HG03354 (cell line): ENCODE measurements around the gene GNA14.
"Not testable (repeated sequence)": the region's sequence is repeated elsewhere in the genome, so short reads cannot be mapped to it uniquely, and the experiment has no call there.

Experiments used
- ATAC-seq: cut with Tn5 transposase; IDR thresholded peaks from one replicate; pipeline ENCODE4 v1.9.1; 2021; ENCODE audit warnings: mild to moderate bottlenecking; ENCODE audit not compliant: unreplicated experiment, poor library complexity, severe bottlenecking

Gene GNA14

DNA sequence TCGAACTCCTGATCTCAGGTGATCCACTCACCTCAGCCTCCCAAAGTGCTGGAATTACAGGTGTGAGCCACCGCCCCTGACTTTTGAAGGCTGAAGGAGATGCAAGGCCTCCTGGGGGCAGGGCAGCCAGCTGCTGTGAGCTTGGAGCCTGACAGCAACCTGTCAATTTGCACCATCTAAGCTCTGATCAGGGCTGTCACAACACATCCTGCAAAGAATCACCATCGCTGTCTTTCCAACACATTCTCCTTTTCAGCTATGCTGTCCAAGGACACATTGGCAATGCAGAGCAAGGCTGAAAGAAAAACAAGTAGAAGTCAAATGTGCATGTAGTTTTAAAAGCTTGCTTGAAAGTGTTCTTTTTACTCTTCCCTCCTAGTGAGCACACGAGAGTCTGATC is 54.6 kb downstream of the GNA14 start:
- ATAC-seq: no peak

DNA sequence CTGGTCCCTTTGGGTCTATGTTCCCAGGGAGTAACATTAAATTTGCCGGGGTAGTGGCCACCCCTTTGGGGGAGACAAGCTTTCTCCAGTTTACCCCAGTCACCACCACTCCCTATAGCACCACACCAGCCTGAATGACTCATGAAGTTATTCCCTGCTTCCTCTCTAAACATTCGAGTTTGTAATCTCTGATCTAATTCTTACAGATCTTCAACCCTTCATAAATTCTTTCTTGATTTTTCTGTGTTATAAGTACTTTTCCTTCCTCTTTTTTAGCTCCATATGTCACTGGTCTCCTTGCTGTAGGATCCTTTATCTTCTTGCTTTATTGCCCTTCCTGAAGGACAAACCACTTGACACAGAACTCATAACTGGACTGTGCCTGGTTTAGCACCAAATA is 55.6 kb downstream of the GNA14 start:
- no peak for ATAC-seq

DNA sequence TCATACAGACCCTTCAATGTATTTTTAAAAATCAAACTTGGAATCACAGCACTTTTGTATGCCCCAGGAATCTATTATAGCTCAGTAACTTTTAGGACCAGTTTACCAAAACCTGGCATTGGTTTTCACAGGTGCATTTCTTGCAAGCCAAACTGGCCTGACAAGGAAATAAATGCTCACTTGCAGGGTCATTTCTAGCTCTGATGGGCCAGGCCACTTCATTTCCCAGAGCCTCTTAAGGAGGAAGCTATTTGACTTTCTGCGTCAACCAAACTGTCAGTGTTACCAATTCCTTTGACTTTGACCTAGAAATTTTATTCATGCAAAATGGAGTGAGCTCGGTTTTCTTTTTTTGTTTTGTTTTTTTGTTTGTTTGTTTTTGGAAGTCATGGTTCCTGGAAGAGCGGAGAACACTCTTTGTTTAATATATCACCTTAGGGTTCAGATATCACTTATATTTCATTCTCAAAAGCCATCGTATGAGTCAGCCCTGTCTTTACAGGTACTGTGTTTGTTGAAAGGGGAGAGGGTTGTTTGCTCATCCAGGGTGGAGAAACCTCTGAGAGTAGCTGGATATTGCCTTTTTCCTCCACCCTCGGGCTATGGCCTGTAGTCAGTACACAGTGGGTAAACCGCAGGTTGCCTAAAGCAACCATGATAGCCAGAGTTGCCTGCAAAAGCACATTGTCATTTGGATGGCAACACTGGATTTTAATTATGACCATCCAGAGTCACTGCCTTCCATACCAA is 58.9 kb downstream of the GNA14 start:
- no peak for ATAC-seq

DNA sequence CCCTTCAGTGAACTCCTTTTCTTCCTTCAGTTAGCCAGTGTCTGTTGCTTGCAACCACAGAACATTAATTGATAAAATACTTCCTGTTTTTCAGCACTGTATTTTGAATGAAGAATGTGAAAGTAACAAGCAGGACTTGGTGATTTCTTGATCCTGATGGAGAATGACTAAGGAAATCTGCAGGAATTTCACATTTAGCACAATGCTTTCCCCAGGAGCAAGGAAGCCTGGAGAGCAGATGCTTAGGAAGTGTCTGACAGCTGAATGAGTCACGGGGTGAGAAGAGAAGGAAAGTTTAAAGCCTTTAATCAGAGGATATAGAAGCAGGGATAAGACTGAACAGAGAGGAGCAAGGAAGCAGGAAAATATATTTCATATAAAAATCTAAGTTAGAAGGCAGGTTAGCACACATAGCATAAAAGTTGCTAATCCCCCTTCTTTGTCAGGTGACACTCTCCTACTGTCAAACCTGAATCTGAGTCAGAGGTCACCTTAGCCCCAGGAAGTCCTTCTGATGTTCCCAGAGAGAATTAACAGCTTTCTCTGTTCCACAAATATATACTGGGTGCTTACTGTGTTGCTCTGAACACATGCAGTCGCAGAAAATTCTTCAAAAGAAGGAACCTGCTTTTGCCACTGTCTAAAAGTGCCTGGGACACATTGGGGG is 59.7 kb downstream of the GNA14 start:
- ATAC-seq: no peak

DNA sequence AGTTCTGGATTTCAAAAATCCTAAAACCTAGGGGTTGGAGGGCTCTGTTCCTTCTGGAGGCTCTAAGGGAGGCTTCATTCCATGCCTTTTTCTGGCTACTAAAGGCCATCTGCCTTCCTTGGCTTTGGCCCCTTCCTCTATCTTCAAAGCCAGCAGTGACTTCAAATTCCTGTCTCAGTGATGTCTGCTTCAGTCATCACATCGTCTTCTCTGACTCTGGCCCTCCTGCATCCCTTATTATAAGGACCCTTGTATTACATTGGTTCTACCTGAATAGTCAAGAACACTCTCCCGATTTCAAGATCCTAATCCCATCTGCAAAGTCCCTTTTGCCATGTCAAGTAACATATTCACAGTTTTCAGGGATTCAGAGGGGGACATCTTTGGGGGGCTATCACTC is 60.3 kb downstream of the GNA14 start:
- ATAC-seq: no peak

DNA sequence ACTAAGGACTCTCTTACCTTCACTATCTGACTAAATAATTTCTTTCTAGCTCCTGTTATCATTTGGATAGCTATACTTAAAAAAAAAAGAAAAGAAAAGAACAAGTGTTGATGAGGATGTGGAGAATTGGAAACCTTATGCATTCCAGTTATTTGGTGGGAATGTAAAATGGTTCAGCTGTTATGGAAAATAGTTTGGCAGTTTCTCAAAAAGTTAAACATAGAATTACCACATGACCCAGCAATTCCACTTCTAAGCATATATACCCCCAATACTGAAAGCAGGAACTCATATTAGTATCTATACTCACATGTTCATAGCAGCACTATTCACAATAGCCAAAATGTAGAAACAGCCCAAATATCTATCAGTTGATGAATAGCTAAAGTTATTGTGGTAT is 61.1 kb downstream of the GNA14 start:
- no peak for ATAC-seq

DNA sequence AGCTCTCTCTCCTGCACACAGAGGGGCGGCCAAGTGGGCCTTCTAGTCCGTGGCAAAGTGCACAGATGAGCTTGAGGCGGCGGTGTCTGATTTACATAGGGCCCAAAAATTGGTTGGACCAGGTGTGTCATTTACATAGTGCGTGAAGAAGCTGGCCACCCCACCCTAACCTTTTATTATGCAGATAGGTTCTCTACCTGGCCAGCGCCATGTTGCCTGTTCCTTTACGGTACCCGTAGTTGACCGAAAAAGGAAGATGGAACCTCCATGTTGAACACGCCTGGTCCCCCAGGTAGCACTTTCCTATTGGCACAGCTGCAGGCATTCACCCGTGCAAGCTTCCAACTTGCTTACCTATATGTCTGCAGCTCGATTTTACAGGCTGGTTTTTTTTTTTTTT is 61.5 kb downstream of the GNA14 start:
- no peak for ATAC-seq

DNA sequence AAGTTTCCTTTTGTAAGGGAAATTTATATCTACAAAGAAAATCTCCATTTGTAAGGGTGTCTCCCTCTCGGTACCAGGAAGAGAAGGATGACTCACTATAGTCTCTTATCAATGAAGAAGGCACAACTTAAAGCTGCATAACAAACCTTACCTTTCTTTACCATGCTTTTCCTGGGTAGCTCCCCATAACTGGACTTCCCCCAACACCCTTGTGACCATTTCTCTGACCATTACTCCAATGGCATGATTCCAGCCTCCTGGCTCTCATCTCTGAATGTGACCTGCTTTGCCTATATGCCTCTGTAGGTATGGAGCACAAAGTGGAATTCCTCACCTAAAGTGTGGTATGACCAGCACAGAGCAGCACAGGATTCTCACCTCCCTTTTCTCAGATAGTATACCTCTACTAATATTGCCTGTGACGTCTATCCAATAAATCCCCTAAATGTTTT is 62.8 kb downstream of the GNA14 start:
- ATAC-seq: no peak

DNA sequence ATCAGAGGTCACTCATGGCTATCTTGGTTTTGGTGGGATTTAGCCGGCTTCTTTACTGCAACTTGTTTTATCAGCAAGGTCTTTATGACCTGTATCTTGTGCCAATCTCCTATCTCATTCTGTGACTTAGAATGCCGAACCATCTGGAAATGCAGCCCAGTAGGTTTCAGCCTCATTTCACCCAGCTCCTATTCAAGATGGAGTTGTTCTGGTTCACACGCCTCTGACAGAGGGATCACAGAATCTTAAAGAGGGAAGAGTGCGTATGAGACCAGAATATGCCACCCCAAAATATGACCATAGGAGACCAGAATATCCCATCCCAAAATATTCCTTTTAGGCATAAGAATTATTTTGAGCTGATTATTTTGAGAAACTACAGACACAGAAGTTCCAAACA is 63.2 kb downstream of the GNA14 start:
- not testable (repeated sequence) for ATAC-seq

DNA sequence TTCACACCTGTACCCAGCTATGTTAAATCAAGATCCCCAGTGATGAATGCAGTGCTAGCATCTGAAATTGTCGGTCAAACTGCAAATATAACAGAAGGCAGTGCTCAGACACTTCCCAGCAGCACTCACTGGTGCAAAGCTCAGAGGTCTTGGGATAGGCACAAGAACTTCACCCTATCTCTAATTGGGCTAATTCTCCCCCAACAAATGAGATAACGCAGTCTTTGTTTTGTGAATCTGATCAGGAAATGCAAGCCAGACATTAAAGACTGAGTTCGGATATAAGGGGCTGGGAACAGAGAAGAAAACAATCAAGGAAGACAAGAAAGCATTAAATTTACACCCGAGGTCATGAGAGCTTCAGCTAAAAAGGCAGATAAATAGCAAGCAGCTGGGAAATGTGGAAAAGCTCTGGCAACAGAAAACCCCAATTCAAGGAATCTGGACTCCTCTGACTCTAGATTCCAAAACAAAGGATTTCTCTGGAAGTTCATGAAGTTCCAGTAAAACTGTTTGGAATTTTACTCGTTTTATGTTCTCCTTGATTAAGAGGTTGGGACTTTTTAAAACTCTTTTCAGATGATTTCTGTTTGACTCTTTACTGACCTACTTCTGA is 65.1 kb downstream of the GNA14 start:
- ATAC-seq: no peak

DNA sequence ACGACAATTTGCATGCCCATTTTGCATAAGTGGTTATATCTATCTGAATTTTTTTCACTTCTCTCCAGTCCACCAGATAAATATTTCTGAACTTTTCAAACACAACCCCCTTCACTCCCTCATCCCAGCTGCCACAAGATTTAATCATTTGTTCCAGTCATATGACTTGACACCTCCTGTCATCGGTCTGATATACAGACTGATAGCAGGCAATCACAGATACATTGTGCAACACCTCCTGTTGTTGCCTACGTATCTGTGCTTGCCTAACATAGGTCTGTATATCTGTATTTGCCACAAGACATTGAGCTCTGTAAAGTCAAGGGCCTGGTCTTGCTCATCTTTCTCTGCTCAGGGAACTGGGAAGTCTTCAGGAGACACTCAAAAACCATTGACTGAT is 65.6 kb downstream of the GNA14 start:
- no peak for ATAC-seq

DNA sequence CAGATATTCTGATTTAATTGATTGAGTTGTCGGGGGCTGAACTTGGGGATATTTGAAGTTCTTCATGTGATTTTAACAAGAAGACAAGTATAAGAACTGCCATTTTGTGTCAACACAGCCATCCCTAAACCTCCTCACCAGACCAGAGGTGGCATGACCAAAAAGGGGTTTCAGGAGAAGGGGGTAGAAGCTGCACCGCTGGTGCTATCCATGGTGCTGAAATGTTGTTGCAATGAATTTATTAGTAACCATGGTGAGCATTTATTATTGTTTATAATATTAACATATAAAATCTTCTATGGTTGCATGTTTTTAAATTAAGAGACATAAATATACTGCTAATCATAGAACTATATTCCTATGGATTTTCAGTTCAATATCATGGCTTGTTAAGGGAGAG is 72.3 kb downstream of the GNA14 start:
- ATAC-seq: no peak

DNA sequence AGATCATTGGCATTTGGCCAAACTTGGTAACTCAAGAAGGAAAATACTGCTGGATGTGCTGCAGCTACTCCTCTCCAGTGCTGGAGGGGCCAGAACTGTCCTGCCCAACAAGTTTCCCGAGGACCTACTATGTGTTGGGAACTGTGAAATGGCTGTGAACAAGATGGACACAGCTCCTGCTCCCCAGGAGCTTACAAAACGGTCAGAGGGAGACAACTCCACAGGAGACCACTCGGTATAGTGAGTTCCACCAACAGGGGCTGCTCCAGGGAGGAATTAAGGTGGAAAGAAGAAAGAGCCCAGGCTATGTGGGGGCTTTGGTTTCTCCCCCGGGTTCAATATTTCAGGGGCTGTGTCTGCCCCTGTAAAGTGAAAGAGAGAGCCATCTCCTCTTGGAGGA is 78.8 kb downstream of the GNA14 start:
- no peak for ATAC-seq

DNA sequence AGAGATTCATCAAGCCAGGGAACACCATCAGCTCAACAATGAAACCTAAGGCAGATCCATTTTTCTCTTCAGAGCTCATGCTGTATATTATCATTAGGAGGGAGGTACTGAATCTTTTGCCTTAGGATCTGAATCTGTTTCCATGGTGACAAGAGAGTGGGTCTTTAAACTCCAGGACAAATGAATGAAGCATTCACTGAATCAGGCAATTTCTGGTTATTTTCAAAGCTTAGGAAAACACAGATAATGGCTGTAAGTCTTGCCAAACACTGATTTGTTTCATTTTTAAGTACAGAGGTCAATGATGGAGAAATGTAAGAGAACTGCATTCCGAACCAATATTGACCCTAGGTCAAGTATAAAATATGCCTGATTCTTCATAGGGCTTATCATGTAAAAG is 84.9 kb downstream of the GNA14 start:
- no peak for ATAC-seq

DNA sequence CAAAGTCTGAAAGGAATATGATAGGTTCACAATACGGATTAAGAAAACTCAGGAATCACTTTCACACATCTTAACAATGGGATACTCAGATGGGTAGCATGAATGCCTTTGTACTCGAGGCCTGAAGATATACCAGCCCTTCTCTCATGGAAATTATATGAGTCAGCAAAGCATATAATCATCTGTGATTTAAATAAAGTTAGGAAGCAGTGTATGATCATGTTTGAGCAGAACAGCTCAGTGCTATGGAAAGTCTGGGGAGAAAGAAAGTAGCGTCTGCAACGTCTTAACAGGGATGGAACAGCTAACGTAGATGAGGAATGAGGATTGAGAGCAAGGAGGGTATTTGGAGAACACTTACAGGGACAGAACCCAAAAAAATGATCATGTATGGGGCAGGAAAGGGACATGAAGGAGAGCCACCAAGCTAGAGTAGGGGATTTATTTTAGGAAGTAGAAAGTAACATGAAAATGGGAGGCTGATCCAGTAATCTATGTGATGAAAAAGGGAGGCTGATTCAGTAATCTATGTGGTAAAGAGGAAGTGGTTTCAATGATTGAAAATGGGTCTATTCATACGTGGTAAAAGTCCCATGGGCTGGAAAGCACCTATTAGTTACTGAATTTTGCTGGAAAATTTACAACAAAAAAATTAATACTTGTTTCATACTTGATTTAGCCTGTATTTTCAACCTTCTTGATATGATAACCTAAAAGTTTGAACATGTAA is 85.9 kb downstream of the GNA14 start:
- ATAC-seq: no peak

DNA sequence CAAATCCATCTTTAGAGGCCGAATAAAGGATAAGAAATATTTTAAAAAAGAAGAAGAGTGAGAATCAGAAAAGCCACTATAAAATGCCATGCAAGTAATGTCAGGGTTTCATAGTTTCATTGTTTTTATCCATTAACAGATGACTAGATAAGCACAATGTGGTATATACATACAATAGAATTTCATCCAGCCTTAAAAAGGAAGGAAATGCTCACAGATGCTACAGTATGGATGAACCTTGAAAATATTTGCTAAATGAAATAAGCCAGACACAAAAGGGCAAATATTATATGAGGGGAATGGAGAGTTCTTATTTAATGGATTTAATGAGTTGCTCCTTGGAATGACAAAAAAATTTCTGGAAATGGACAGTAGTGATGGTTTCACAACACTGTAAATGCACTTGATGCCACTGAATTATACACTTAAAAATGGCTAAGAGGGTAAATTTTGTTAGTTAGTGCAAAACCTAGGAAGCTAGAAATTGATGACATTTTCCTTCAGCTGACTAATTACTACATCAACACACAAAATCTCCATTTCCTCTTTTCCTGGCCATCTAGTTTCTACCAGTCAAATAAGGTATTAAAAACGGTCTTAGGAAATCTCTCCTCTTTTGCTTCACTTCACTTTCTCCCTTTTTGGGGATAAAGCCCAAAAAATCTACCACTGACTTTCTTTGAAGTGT is 86.6 kb downstream of the GNA14 start:
- no peak for ATAC-seq

DNA sequence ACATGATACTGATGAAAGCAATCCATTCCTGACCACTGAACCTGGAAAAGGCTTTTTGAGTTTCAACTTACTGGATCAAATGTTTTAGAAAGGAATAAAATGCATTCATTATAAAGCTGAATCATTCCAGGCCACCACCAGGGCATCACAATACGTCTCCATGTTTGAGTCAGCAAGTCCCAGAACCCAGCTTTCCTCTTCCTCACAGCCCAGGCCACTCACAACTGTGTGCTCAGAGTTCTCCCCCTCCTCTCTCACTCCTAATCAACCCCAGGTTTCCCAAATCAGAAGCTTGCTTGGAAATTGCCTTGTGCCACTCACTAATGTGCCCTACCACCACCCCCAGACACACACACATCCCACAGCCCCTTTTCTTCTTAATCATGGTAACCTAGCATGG is 91.7 kb downstream of the GNA14 start:
- ATAC-seq: no peak

DNA sequence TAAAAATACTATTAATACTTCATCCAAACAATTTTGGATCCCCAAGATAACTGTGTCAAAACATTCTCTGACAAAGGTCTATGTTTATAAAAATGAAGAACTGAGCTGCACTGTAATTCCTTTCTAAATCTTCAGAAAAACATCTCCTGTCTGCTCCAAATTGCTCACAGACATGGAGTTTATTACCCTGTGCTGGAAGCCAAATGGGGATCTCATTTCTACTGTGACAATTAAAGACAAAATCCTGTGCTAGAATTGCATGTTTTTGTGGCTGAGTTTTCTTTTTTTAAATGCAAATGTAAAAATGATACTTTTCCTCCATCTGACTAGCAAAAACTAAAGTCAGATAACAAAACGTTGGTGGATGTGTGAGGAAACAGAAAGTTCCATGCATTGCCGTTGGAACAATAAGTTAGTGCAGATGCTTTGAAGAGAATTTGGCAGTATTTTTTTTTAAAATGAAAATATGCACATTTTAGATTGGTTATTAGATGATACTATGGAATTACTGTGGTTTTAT is 93.5 kb downstream of the GNA14 start:
- ATAC-seq: no peak

DNA sequence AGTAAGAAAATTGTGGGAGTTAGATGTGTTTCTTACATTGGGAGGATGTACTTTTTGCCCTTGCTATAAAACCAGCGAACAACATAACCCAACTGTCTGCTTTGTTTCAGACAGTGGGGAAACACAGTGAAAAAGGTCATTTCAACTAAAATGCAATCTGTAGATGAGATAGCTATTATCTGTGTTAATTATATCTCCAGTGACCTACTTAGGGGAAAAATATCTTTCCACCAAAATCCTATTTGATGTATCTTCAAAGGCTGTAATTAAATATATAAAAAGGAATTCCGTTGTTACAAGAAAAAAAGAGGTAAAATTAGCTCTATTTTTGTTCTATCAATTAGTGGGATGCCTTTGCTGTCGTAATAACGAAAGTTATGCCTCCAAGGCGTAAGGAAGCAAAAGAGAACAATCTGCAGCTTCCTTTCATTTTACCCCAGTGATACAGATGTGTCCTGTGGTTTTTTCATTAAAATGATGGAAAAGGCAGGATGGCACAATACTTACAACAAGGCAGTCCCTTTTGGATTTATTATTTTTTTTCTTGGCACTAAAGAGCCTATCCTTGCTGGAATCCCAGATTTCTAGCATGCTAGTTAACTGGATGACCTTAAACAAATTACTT is 100.9 kb downstream of the GNA14 start:
- ATAC-seq: no peak
